CD4-positive, alpha-beta T cell treated with Interleukin-15 for 4 hours (primary cell): ENCODE measurements around the gene KCNJ11.

Source experiments
- DNase-seq: peaks from one replicate; pipeline ENCODE4 v3.0.0-alpha.2; 2020; ENCODE audit warnings: low spot score

The KCNJ11 gene

DNA sequence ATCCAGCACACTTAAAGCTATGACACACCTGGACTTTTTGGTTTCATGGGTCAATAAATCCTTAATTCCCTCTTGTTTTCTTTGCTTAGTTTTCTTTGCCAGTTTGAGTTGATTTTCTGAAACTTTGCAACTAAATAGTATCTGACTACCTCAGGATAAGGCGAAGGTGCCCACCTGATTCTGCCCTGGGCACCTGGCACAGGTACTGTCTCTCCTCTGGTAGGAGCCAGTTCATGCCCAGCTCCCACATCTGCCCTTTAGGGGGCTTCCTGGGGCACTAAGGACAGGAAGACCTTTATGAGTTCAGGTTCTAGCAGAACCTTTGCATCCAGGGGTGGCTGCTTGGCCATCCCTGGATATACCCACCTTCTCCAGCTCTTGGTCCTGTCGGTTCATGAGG lies 19.6 kb upstream of the KCNJ11 start:
- no peak for DNase-seq

DNA sequence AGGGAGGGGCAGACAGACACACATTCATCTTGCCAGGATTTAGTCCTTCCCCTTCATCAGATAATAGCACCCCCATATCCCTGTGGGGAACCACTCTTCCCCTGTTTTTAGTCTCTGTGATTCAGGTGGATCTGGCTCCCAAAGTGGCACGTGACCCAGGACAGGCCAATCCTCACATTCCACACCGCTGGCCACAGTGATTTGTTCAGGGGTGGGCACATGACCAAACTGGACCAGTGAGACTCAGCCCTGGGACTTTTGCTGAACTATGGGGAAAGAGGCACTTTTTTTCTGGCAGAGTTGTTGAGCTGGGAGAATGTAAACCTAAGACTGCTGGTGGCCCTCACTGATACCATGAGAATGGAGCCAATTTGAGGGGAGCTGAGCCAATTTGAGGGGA lies 19.1 kb upstream of the KCNJ11 start:
- no peak for DNase-seq

DNA sequence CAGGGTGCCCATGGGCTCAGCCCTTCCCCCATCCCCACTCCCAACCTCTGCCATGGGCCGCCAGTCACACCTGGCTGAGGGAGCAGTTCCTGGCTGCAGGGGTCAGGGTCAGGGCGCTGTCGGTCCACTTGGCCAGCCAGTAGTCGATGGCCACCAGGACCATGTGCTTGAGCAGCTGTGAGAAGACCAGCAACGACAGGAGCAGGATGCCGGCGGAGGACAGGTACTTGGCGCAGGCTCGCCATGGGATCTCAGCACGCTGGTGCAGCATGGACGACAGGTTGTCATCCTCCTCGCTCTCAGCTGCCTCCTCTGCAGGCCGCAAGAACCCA lies 18.3 kb upstream of the KCNJ11 start:
- no peak for DNase-seq

DNA sequence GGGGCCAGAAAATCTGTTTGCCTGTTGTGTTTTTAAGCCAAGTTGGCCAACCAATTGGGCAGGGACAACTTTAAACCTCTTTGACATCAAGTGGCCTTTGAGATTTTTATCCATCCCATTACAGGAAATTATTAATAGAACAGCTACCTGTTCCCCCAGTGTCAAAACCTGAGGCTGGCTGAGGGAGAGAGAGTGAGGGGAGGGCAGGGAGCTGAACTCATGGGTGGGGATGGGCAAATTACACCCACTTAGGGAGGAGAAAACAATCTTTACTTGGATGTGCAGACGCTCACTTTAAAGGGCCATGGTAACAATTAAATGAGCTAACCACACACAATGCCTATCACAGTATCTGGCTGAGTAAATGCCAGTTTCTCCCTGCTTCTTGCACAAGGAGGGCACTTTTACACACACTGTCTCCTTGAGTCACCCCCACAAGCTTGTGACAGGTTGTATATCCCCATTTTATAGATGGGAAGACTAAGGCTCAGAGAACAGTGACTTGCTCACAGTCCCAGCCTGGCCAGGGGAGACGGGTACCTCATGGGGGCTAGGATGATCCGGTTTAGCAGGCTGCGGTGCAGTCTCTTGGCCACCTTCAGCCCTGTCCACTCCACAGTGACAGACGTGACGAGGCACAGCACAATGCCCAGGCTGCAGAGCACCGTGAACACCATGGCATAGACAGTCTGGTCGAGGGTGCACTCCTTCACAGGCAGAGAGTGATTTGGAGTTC lies 17.8 kb upstream of the KCNJ11 start:
- DNase-seq: no peak

DNA sequence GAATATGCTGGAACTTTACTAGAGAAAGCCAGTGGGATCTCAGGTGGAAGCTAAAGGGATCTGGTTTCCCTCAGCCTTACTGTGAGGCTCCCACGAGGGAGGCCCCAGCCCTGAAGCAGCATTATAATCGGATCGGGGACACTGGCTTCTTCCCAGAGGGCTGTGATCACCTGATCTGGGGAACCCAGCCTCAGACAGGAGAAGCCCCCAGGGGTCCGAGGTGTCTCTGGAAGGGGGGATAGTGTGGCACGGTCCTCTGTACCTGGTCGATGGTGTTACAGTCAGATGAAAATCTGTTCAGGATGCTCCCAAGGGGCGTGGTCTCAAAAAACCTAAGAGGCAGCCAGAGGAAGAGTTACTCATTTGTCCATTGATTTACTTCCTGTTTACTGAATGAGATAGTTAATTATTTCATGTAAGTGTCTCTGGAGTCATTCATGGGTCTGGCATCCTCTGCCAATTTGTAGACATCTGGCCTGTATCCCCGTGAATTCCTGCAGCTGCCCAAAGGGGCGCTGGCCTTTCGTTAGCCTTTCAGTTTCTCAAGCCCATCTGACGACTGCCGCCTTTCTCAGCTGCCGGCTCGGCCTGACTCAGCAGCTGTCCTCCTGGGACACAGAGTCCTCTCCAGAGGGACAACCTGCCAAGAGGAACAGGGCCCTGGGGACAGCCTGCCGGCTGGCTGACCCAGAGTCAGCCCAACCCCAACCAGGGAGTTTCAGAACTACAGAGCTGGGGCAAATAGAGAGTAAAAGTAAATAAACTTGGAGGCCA lies 17.0 kb upstream of the KCNJ11 start:
- DNase-seq: no peak

DNA sequence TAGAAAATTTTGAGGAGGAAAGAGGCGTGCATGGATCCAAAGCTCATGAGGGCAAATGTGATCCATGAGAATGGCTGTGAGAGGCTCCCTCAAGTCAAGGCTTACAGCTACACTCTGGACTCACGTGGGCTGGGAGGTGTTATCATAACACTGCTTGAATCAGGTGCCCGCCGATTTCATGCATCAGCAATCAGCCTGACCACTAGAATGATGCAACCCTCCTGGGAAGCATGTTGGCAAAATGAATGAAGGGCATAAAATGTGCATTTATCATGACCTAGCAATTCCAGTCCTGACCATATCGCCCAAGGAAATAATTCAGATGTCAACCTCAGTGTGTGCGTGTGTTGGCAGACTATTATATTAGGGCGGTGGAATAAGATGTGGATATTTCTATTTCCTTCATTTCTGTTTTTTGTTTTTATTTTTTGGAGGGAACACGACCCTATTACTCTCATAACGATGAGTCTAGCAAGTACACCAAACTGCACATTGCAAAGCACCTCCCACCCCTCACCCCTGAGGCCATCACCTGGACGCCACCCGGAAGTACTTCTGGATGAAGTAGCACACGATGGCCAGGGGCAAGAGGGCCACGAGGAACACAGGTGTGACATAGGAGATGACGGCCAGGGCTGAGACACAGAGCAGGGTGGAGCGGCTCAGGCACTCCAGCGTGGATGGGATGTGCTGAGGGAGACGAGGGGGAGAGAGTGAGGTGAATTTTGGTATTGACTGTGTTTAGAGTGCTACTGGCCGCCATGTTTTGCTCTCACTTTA lies 15.7 kb upstream of the KCNJ11 start:
- no peak for DNase-seq

DNA sequence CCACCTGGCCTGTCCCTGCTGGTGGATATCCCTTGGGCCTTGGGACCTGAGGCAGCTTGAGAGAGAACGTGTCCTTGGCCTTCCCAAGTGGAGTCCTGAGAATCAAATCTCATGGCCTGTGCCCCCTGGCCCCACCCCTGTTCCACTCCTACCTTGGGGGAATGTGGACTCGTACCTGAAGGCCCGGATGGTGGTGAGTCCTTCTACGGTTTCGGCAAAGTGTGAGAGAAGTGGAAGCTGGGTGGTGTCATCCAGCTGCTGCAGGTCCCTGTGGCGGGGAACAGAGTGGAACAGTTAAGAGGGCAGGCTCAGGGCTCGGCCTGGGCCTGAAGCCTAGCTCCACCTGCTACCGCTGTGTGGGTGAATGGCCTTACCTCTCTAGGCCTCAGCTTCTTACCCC lies 14.0 kb upstream of the KCNJ11 start:
- DNase-seq: no peak

DNA sequence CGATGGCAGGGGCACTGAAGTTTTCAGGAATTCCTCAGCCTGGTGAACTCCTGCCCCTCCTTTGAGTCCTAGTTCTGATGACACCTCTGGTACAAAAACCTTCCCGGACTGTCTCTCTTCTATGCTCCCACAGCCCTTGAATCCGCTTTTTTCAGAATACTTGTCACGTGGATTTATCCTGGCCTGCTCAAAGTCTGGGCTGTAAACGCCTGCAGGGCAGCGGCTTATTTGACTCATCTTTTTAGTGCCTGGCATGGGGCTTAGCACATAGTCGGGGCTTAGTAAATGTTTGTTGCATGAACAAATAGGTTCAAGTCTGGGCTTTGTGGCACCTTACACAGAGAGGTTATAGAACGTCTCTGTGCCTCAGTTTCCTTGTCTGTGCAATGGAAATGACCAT lies 13.4 kb upstream of the KCNJ11 start:
- DNase-seq: no peak

DNA sequence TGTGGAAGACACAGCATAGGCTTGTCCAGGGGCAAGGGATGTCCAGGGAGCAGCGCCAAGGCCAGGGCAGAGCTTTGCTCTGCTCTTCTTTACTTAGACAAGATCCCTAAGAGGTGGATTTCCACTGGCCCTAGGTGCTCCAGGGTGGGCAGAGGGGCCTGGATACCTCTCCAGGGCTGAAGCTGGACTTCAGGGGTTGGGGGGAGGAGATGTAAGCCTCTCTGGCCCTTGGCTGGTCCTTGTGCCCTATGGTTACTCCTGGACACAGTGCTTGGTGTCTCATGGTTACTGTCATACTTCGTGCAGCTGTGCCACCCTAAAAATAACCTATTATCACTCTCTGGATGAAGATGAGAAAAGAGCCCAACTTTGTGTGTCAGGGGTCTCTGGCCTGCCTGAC lies 12.9 kb upstream of the KCNJ11 start:
- no peak for DNase-seq

DNA sequence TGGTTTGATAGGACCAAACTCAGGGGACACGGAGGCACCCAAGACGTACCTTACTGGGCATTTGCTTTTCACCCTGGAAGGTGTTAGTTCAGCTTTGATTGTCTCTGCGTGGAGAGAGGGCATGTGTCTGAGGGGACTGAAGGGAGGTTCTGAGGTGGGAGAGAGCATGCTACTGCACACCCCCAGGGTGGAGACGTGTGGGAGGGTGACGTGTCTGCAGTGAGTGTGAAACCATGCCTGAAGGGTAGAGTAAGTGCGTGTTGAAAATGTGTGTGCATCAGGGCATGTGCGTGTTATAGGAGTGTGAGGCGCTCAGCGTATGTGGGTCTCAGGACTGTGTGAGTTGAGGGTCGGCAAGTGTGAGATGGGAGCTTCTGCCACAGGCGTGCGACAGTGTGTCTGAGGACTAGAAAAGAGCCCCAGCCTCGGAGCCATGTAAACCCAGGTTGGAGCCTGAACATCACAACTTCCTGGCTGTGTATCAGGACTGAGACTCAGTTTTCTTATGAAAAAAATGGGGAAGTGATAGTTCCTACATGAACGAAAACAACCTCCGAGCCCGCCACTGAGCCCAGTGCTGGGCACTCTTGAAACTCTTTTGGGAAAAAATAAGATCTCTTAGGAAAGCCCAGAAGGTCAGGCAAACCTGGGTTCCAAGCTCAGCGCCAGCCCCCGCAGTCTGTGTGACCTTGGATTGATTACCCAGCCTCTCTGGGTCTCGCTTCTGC lies 11.8 kb upstream of the KCNJ11 start:
- no peak for DNase-seq

DNA sequence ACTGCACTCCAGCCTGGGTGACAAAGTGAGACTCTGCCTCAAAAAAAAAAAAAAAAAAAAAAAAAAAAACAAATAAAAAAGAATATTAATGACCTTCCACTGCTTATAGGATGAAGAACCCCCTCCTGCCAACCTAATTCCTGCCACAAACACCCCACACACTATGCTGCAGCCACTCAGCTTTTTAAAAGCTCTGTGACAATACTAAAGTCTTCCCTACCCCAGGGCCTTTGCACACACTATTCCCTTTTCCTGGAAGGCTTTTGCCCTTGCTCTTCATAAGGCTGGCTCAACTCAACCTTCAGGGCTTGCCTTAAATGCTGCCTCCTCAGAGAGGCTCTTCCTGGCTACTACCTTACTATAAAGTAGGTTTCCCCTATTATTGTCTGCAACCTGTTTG lies 10.8 kb upstream of the KCNJ11 start:
- no peak for DNase-seq

DNA sequence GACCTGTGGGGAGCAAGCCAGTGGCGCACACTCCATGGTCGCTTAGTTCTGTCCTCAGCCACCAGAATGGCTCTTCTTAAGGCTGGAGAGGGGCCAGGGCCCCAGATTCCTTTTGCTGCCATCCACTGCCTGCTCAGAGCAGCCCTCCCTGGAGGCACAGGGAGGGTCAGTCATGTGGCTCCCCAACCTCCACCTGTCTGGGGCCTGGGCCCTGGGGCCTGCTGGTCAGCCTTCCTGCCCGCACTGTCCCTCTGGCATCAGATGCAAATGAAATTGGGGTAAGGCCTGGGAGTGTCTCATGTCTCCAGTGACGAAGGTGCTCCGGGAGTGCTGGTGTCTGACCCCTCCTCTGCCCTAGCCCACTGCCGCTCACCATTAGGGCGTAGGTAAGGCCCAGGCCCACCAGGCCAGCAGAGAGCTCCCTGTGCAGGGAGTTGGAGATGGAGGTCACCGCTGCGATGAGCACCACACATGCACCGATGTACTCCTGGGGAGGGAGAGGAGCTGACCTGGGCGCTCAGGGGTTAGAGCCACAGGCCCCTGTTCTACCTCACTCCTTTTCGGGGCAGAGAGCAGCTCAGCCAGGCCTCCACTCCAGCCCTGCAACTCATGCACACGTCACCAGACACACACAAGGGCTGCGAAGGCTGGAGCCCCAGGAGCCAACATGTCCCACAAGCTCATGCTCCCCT lies 9.0 kb upstream of the KCNJ11 start:
- no peak for DNase-seq

DNA sequence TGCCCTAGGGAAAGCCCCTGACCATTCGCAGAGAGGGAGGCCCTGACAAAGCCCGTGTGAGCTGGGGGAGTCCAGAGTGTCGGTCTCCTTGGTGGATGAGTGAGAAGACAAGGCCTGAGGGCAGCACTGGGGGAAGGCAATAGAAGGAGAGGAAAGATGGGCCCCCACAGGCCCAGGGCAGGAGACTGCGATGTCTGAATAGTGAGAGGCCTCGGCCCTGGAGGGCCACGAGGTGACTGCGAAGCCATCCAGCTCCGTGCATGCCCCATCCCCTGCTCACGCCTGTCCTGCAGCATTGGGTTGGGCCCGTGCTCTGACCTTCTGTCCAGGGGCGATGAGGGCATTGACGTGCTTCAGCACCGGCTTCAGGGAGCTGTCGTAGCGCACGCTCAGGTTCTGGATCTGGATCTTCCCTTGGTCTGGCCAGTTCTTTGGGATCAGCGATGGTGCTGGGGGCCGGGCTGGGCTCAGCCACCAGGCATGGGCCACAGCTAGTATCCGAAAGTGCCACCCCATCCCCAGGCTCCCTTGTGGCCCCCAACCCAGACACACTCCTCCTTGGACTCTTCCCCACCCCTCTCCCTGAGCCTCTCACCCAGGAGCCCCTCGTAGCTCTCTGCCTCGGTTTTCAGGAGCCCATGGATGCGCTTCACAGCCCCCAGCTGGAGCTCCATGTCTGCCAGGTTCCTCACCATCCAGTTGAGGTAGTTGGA lies 8.3 kb upstream of the KCNJ11 start:
- no peak for DNase-seq

DNA sequence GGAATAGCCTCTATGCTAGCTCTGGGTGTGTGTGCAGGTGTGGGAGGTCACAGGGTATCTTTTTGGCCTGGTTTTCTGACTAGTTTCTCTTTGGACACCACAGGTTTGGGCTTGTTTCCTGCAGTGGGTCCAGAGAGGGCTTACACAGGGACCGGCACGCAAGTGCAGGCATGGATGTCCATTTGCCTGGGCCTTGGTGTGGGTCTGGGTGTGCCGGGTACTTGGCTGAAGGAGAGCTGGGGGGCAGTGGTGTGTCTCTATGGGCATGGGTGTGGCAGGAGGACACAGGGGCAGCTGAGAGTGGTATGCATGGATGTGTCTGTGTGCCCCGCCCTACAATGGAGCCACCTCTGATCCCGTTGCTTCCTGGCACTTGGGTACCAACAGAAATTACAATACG lies 7.5 kb upstream of the KCNJ11 start:
- DNase-seq: no peak

DNA sequence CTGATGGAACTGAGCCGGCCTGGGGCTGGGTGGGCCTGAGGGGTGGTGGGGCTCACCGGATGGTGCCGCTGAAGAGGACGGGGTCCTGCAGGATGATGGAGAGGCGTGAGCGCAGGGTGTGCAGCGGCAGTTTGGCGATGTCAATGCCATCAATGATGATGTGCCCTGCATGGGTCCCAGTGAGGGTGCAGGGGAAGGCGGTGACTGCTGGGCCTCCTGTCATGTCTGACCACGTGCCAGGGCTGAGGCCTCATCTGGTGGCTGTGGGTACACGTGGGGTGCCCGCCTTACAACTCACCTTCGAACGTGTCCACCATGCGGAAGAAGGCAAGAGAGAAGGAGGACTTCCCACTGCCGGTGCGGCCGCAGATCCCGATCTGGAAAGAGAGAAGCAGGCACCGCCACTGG lies 7.1 kb upstream of the KCNJ11 start:
- no peak for DNase-seq

DNA sequence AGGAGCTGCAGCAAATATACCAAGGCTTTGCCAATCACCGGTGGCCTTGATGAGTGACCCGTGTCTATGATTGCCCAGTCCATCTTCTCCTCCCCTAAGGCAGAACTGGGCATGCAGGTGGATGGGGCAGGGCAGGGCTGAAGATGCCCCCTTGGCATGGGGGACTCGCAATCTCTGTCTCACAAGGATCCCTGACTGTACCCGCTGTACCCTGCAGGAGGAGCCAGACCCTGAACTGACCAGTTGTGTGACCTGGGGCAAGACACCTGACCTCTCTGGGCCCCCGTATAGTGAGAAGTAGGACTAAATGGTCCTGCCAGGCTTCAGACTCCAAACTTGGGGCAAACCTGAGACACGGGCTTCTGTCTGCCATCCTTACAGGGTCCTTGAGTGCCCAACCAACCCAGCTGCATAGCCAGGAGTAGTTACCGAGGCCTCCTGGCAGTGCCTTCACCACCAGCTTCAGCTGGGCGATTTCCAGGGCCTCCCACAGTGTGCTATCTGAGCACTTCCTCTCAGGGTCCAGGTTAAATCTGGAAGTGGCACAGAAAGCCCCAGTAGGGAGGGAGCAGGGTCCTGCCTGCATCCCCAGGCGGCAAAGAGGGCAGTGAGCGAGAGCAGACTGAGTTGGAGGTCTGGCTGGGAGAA lies 6.4 kb upstream of the KCNJ11 start:
- DNase-seq: no peak

DNA sequence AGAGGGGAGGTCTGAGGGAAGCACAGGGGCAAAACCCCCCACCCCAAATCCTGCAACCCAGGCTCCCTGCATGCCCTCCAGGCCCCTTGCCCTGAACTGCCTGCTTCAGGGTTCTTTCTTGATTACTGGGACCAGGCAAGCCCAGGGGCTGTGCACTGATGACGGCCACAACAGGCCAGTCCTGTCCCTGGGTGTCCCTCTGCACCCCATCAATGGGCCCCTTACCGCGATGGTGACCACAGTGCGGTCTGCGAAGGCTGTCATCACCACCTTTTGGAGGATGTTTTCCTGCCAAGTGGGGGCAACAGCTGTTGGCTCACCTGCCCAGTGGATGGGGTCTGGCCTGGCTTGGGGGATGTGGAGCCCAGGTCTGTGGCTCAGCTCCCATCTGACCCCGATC lies 5.0 kb upstream of the KCNJ11 start:
- DNase-seq: no peak

DNA sequence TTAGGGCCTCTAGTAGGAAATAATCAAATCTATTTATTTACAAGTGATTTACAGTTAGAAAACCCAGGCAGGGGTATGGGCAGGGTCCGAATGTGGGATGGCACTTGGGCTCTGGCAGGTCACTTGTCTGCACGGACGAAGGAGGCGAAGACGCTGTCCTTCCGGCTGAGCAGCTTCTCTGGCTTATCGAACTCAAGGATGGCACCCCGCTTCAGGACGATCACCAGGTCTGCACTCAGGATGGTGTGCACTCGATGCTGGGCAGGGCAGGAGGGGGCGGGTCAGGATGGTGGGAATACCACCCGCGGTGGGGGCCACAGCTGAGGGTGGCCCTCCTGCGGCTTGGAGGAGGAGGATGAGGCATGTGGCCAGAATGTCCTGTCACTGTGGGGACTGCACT lies 4.4 kb upstream of the KCNJ11 start:
- no peak for DNase-seq

DNA sequence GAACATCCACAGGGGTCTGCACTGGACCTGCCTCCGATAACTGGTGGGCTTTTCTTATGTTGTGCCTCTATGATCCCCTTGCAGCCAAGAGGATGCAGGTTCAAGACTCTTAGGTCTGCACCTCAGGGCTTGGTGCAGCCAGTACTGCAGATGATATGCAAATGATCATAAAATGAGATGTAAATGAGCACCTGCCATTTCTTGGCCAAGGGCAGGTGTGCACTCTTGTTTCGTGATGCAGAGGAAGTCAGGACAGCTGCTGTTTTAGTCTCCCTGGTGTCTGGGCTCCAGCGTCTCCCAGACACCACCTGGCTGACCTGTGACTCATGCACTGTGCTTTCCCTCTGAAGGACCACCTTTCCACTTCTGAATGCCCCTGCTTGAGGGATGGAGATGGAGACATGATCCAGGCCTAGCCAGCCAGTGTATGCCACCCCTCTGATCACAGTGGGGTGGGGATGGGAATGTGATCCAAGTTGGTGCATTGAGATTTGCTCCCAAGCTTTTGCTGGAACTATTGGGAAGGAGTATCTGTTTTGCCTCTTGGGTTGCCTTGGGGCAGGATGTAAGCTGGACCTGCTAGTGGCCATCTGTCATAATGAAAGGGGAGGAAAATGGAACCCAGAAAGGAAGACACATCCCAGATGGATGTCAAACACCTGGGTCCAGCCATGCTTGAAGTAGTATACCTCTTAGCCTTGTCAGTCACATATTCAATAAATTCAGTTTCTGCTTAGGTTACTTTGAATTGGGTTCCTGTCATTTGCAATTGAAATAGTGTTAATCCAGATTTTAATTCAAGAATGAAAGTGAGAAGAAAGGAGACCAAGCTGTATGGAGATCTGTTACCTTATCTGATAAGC lies 3.3 kb upstream of the KCNJ11 start:
- DNase-seq: no peak
